ENCODE data around the gene AQP3.

The AQP3 gene

GRCh38 chr9:33434317-33435105 lies 12.9 kb downstream of the AQP3 start:
- H3K4me3 ChIP-seq (ENCODE audit: low read depth in 1 of 2, low read length in 1 of 2): no peak overlapping the region
- TF ChIP-seq, protein P1, sequence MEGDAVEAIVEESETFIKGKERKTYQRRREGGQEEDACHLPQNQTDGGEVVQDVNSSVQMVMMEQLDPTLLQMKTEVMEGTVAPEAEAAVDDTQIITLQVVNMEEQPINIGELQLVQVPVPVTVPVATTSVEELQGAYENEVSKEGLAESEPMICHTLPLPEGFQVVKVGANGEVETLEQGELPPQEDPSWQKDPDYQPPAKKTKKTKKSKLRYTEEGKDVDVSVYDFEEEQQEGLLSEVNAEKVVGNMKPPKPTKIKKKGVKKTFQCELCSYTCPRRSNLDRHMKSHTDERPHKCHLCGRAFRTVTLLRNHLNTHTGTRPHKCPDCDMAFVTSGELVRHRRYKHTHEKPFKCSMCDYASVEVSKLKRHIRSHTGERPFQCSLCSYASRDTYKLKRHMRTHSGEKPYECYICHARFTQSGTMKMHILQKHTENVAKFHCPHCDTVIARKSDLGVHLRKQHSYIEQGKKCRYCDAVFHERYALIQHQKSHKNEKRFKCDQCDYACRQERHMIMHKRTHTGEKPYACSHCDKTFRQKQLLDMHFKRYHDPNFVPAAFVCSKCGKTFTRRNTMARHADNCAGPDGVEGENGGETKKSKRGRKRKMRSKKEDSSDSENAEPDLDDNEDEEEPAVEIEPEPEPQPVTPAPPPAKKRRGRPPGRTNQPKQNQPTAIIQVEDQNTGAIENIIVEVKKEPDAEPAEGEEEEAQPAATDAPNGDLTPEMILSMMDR (IDR thresholded peaks at IDR 0.05): no peak
- H3K27ac ChIP-seq: no peak overlapping the region
- peaks cover 4% of the 10 kb centered on the region for H3K27me3 ChIP-seq
- no peaks in the 10 kb centered on the region for H3K36me3 ChIP-seq
- no peaks in the 10 kb centered on the region for H3K9me3 ChIP-seq
- H3K4me1 ChIP-seq (ENCODE audit: control insufficient read depth in 1 of 2, insufficient read depth in 1 of 2, low read depth in 1 of 2, low read length in 1 of 2): peaks cover 0 to 8% of the 10 kb centered on the region in 2 experiments

DNA sequence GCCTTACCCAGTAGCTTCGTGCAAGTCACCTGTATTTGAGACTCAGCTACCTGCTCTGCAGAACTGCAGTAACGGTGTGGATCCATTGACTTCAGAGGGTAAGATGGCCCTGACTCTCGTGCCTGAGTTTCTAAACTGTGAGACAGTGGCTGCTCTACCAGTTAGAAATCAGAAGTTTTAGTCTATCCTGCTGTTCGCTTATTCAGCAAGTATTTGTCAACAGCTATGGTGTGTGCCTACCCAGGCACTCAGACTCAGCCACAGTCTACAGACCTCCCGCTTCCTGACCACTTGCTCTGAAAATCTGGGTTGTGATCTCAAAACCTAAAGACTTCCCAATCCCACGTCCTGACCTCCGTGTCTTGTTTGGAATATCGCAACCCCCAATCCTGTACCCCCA lies 13.5 kb downstream of the AQP3 start:
- no peak overlapping the region for H3K27ac ChIP-seq
- H3K4me1 ChIP-seq (ENCODE audit: control insufficient read depth in 1 of 2, insufficient read depth in 1 of 2, low read depth in 1 of 2, low read length in 1 of 2): peaks cover 0 to 8% of the 10 kb centered on the region in 2 experiments
- H3K4me3 ChIP-seq (ENCODE audit: low read depth in 1 of 2, low read length in 1 of 2): no peak overlapping the region
- no peaks in the 10 kb centered on the region for H3K27me3 ChIP-seq
- H3K9me3 ChIP-seq: no peaks in the 10 kb centered on the region
- no peaks in the 10 kb centered on the region for H3K36me3 ChIP-seq
- TF ChIP-seq, protein P1 (IDR thresholded peaks at IDR 0.05): no peak

GRCh38 chr9:33431420-33431819 lies 16.0 kb downstream of the AQP3 start:
- Histone ChIP-seq H3K4me1 (ENCODE audit: control insufficient read depth in 1 of 2, insufficient read depth in 1 of 2, low read depth in 1 of 2, low read length in 1 of 2) (peaks cover 0 to 8% of the 10 kb centered on the region in 2 experiments), H3K27ac (no peak overlapping the region), H3K9me3 (no peaks in the 10 kb centered on the region), H3K27me3 (no peaks in the 10 kb centered on the region), H3K36me3 (no peaks in the 10 kb centered on the region), H3K4me3 (ENCODE audit: low read depth in 1 of 2, low read length in 1 of 2) (no peak overlapping the region)
- TF ChIP-seq, protein P1 (IDR thresholded peaks at IDR 0.05): no peak

DNA sequence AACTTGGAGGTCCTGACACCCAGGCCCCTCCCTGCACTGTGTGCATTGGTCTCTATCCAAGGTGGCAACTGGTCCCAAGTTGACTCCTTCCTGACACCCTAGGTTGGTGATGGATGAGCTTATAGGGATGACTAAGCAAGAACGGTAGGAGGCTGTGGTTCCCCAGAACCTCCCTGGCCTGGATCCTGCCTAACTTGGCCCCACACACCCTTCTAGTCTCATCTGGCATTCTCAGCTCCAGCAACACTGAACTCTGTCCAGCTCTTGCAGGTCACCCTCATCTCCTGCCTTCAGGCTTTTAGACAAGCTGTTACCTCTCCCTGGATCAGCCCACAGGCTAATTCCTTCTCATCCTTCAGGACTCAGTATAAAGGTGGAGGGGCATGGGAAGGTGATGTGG lies 16.5 kb downstream of the AQP3 start:
- TF ChIP-seq, protein P1 (IDR thresholded peaks at IDR 0.05): no peak
- Histone ChIP-seq H3K4me1 (ENCODE audit: control insufficient read depth in 1 of 2, insufficient read depth in 1 of 2, low read depth in 1 of 2, low read length in 1 of 2) (peaks cover 0 to 8% of the 10 kb centered on the region in 2 experiments), H3K4me3 (ENCODE audit: low read depth in 1 of 2, low read length in 1 of 2) (no peak overlapping the region), H3K36me3 (no peaks in the 10 kb centered on the region), H3K27ac (no peak overlapping the region), H3K27me3 (no peaks in the 10 kb centered on the region), H3K9me3 (no peaks in the 10 kb centered on the region)

GRCh38 chr9:33429256-33429985 lies 18.0 kb downstream of the AQP3 start:
- Histone ChIP-seq H3K36me3 (no peaks in the 10 kb centered on the region), H3K4me1 (ENCODE audit: control insufficient read depth in 1 of 2, insufficient read depth in 1 of 2, low read depth in 1 of 2, low read length in 1 of 2) (peaks cover 0 to 8% of the 10 kb centered on the region in 2 experiments), H3K9me3 (no peaks in the 10 kb centered on the region), H3K27me3 (no peaks in the 10 kb centered on the region), H3K27ac (no peak overlapping the region), H3K4me3 (ENCODE audit: low read depth in 1 of 2, low read length in 1 of 2) (no peak overlapping the region)
- TF ChIP-seq, protein P1 (IDR thresholded peaks at IDR 0.05): no peak
